ENCODE measurements around the gene PBX1.

Gene PBX1

GRCh38 chr1:164637461-164638375, 78.7 kb downstream of the PBX1 start:
- Histone ChIP-seq H2BK12ac (ENCODE audit: low read length) (no peak overlapping the region), H4K91ac (ENCODE audit: low read depth, low read length, poor library complexity) (no peak overlapping the region), H3K4me1 (ENCODE audit: control insufficient read depth in 2 of 2, insufficient read depth in 1 of 2, low read depth in 1 of 2, low read length in 2 of 2) (peaks cover 36 to 56% of the 10 kb centered on the region in 2 donors), H2BK5ac (ENCODE audit: low read length) (no peak overlapping the region), H3K36me3 (replicated peaks in 1 of 2; ENCODE audit: control insufficient read depth in 2 of 2, insufficient read depth in 2 of 2, low read length in 2 of 2) (peaks cover 0 to 18% of the 10 kb centered on the region in 2 donors), H3K14ac (ENCODE audit: low read length) (no peak overlapping the region), H3K9ac (ENCODE audit: low read depth, low read length, poor library complexity) (no peak overlapping the region), H3K4me2 (ENCODE audit: insufficient read depth, low read length, poor library complexity, severe bottlenecking) (no peak overlapping the region), H3K18ac (ENCODE audit: low read length) (peak overlapping the region; percentile 9), H3K27me3 (ENCODE audit: control insufficient read depth in 3 of 3, insufficient read depth in 3 of 3, low read depth in 1 of 3, low read length in 3 of 3) (no peaks in the 10 kb centered on the region), H2AK5ac (ENCODE audit: low read depth, low read length) (no peak overlapping the region), H2BK120ac (ENCODE audit: low read depth, low read length) (no peak overlapping the region), H2AFZ (ENCODE audit: low read length) (no peak overlapping the region), H4K8ac (ENCODE audit: low read depth, low read length) (no peak overlapping the region), H3K27ac (replicated peaks; ENCODE audit: low read length) (peak overlapping the region; percentile 14), H3K9me3 (replicated peaks in 1 of 2; ENCODE audit: control insufficient read depth in 2 of 2, insufficient read depth in 1 of 2, low read depth in 1 of 2, low read length in 2 of 2) (peaks cover 0 to 3% of the 10 kb centered on the region in 2 donors), H2BK15ac (ENCODE audit: low read length) (no peak overlapping the region), H3K23ac (ENCODE audit: low read depth, low read length, poor library complexity) (no peak overlapping the region), H3K4me3 (ENCODE audit: low read length in 2 of 2) (peak overlapping the region in 1 of 2 donors; percentile 10), H3K79me1 (ENCODE audit: low read depth, low read length) (no peaks in the 10 kb centered on the region), H3K4ac (ENCODE audit: low read length) (no peak overlapping the region)
- WGBS, 2 donors (ENCODE audit: extremely low coverage in 2 of 2, insufficient read length in 2 of 2, insufficient replicate concordance in 1 of 2): no CpG with 5 or more reads among the region's 13 CpGs
- no peak for DNase-seq (ENCODE audit: low spot score)

DNA sequence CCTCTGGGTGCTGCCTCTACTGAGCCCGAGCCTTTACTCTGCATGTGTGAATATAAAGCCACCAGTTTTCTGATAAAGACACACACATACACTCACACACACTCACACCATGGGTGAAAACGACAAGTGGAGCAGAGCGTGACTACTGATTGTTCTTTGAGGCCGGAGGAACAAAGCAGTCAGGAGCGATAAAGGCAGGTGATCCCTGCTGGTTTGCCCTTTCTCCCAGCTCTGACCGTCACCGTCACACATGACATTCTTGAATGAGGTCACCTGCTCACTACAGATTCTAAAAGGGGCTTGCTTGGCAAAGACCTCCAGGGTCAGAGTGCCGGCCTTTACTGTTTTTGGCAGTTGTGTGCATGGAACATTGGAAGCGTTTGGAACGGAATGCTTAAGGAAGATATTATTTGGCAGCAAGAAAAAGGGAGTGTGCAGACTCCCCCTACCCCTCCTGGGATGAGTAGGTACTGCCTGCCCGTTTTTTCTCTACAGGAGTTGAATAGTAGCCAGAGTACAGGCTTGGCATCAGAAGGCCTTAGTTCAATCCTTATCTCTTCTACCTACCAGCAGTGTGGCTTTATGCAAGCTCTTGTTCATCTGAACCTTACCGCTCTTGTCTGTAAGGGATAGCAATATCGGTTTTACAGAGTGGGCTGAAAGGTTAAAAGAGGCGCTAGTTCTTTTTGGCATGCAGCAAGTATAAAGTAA, 79.7 kb downstream of the PBX1 start:
- Histone ChIP-seq H3K79me1 (ENCODE audit: low read depth, low read length) (no peaks in the 10 kb centered on the region), H2BK12ac (ENCODE audit: low read length) (no peak overlapping the region), H2BK120ac (ENCODE audit: low read depth, low read length) (no peak overlapping the region), H3K4me3 (ENCODE audit: low read length in 2 of 2) (peak overlapping the region in 1 of 2 donors; percentile 10), H3K36me3 (replicated peaks in 1 of 2; ENCODE audit: control insufficient read depth in 2 of 2, insufficient read depth in 2 of 2, low read length in 2 of 2) (peaks cover 0 to 23% of the 10 kb centered on the region in 2 donors), H2BK15ac (ENCODE audit: low read length) (no peak overlapping the region), H3K9ac (ENCODE audit: low read depth, low read length, poor library complexity) (no peak overlapping the region), H2BK5ac (ENCODE audit: low read length) (no peak overlapping the region), H3K18ac (ENCODE audit: low read length) (no peak overlapping the region), H3K4ac (ENCODE audit: low read length) (no peak overlapping the region), H3K27me3 (ENCODE audit: control insufficient read depth in 3 of 3, insufficient read depth in 3 of 3, low read depth in 1 of 3, low read length in 3 of 3) (no peaks in the 10 kb centered on the region), H3K14ac (ENCODE audit: low read length) (no peak overlapping the region), H2AFZ (ENCODE audit: low read length) (no peak overlapping the region), H4K91ac (ENCODE audit: low read depth, low read length, poor library complexity) (no peak overlapping the region), H3K4me1 (ENCODE audit: control insufficient read depth in 2 of 2, insufficient read depth in 1 of 2, low read depth in 1 of 2, low read length in 2 of 2) (peaks cover 36 to 57% of the 10 kb centered on the region in 2 donors), H3K4me2 (ENCODE audit: insufficient read depth, low read length, poor library complexity, severe bottlenecking) (no peak overlapping the region), H3K27ac (replicated peaks; ENCODE audit: low read length) (no peak overlapping the region), H2AK5ac (ENCODE audit: low read depth, low read length) (no peak overlapping the region), H4K8ac (ENCODE audit: low read depth, low read length) (no peak overlapping the region), H3K9me3 (replicated peaks in 1 of 2; ENCODE audit: control insufficient read depth in 2 of 2, insufficient read depth in 1 of 2, low read depth in 1 of 2, low read length in 2 of 2) (peaks cover 0 to 7% of the 10 kb centered on the region in 2 donors), H3K23ac (ENCODE audit: low read depth, low read length, poor library complexity) (no peak overlapping the region)
- no CpG with 5 or more reads among the region's 14 CpGs for WGBS, 2 donors (ENCODE audit: extremely low coverage in 2 of 2, insufficient read length in 2 of 2, insufficient replicate concordance in 1 of 2)
- no peak for DNase-seq (ENCODE audit: low spot score)

DNA sequence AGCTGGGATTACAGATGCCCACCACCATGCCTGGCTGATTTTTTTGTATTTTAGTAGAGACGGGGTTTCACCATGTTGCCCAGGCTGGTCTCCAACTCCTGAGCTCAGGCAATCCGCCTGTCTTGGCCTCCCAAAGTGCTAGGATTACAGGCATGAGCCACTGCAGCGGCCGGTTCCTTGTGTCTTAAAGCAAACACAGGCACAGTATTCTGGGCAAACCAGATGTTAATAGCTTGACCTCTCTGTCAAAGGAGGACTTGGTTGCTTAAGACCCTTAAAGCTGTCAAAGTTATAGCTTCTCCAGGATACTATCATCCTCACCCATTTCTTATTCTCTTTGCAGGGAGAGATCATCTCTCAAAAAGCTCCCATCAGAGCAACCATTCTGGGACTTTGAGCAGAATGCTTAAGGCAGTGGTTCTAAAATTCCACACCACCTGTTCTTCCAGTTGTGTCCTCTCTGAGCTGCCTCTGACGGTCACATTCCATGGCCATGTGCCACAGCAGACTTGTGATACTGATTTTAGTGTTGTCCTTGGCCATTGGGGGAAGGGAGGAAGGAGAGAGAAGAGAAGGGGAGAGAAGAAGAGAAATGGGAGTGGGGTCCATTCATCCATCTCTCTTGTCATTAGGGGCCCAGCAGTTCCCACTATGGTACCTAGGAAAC, 81.8 kb downstream of the PBX1 start:
- H3K18ac ChIP-seq (ENCODE audit: low read length): no peak overlapping the region
- no peak overlapping the region for H2BK120ac ChIP-seq (ENCODE audit: low read depth, low read length)
- H3K4me3 ChIP-seq (ENCODE audit: low read length in 2 of 2): no peak overlapping the region
- peaks cover 0 to 23% of the 10 kb centered on the region in 2 donors for H3K36me3 ChIP-seq (replicated peaks in 1 of 2; ENCODE audit: control insufficient read depth in 2 of 2, insufficient read depth in 2 of 2, low read length in 2 of 2)
- no peak overlapping the region for H3K27ac ChIP-seq (replicated peaks; ENCODE audit: low read length)
- no peak overlapping the region for H3K4ac ChIP-seq (ENCODE audit: low read length)
- peaks cover 32 to 52% of the 10 kb centered on the region in 2 donors for H3K4me1 ChIP-seq (ENCODE audit: control insufficient read depth in 2 of 2, insufficient read depth in 1 of 2, low read depth in 1 of 2, low read length in 2 of 2)
- H2BK15ac ChIP-seq (ENCODE audit: low read length): no peak overlapping the region
- H3K4me2 ChIP-seq (ENCODE audit: insufficient read depth, low read length, poor library complexity, severe bottlenecking): no peak overlapping the region
- no peak overlapping the region for H3K9ac ChIP-seq (ENCODE audit: low read depth, low read length, poor library complexity)
- no peak overlapping the region for H4K8ac ChIP-seq (ENCODE audit: low read depth, low read length)
- no peak overlapping the region for H4K91ac ChIP-seq (ENCODE audit: low read depth, low read length, poor library complexity)
- H2AFZ ChIP-seq (ENCODE audit: low read length): no peak overlapping the region
- no peak overlapping the region for H2BK5ac ChIP-seq (ENCODE audit: low read length)
- WGBS, 2 donors (ENCODE audit: extremely low coverage in 2 of 2, insufficient read length in 2 of 2, insufficient replicate concordance in 1 of 2): no CpG with 5 or more reads among the region's 5 CpGs
- no peaks in the 10 kb centered on the region for H3K27me3 ChIP-seq (ENCODE audit: control insufficient read depth in 3 of 3, insufficient read depth in 3 of 3, low read depth in 1 of 3, low read length in 3 of 3)
- DNase-seq (ENCODE audit: low spot score): no peak
- no peaks in the 10 kb centered on the region for H3K79me1 ChIP-seq (ENCODE audit: low read depth, low read length)
- no peak overlapping the region for H2AK5ac ChIP-seq (ENCODE audit: low read depth, low read length)
- H2BK12ac ChIP-seq (ENCODE audit: low read length): no peak overlapping the region
- H3K23ac ChIP-seq (ENCODE audit: low read depth, low read length, poor library complexity): no peak overlapping the region
- H3K14ac ChIP-seq (ENCODE audit: low read length): no peak overlapping the region
- H3K9me3 ChIP-seq (replicated peaks in 1 of 2; ENCODE audit: control insufficient read depth in 2 of 2, insufficient read depth in 1 of 2, low read depth in 1 of 2, low read length in 2 of 2): peaks cover 0 to 7% of the 10 kb centered on the region in 2 donors
